NB4 (cell line): ENCODE measurements around the gene IL17RD.

ENCODE experiments used
- POLR2A ChIP-seq: IDR thresholded peaks from 2 replicates; pipeline ENCODE4 v1.6.1; 2011; ENCODE audit warnings: mild to moderate bottlenecking; ENCODE audit not compliant: insufficient read length; ENCODE audit errors: extremely low read depth
- TF ChIP-seq, protein P1 (sequence below): IDR thresholded peaks from one replicate; pipeline ENCODE4 v1.5.1; 2012; ENCODE audit warnings: low read depth, low read length

DNA sequence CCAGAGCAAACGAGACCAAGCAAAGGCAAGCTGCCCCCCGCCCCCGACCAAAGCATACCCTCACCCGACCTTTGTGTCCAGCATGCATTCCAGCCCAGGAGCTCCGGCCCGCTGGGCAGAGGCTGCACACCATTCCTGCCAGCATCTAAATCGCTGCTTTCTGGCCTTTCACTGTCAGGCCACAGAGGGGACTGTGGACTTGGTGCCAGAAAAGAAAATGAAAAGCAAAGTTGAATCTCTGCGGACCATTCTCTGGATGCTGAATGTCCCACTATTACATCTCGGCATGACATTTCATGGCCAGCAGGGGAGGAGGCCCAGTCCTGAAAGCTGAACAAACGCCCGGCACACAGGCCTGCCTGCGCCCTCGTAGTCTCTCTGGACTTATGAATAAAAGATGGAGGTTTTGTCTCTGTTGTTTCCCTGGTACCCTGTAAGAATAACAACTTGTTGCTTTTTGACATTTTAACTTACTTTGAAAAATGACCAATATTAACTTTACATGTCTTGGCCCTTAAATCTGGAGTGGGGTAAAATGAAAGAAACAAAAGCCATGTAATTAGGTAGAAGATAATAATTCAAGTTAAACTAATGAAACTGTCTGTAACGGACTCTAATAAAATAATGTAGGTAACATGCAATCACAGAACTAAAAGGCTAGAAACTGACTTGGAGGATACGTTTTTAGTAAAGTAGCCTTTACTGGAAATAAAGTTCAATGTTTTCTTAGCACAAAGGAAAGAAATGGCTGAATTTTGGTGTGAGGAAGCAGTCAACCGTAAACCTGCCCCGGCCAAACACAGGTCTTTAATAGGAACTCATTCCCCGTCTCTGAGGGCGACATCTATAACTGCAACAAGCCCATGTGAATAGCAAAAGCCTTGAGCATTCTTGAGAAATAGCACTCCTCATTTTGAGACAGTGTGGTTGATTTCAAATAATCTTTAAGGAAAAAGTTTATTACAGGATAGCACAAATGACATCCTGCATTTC lies 12.7 kb downstream of the IL17RD start:
- TF ChIP-seq, protein P1, sequence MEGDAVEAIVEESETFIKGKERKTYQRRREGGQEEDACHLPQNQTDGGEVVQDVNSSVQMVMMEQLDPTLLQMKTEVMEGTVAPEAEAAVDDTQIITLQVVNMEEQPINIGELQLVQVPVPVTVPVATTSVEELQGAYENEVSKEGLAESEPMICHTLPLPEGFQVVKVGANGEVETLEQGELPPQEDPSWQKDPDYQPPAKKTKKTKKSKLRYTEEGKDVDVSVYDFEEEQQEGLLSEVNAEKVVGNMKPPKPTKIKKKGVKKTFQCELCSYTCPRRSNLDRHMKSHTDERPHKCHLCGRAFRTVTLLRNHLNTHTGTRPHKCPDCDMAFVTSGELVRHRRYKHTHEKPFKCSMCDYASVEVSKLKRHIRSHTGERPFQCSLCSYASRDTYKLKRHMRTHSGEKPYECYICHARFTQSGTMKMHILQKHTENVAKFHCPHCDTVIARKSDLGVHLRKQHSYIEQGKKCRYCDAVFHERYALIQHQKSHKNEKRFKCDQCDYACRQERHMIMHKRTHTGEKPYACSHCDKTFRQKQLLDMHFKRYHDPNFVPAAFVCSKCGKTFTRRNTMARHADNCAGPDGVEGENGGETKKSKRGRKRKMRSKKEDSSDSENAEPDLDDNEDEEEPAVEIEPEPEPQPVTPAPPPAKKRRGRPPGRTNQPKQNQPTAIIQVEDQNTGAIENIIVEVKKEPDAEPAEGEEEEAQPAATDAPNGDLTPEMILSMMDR, result no peak
- TF ChIP-seq POLR2A, result no peak
